GM18861 (cell line): ENCODE data around the gene NUP43.
A peak's percentile ranks its signal among the peaks of the same experiment; 100 is the strongest.
"Not testable (repeated sequence)": the region's sequence is repeated elsewhere in the genome, so short reads cannot be mapped to it uniquely, and the experiment has no call there.

Source experiments
- ATAC-seq: cut with Tn5 transposase; IDR thresholded peaks from one replicate; pipeline ENCODE4 v1.9.1; 2021; ENCODE audit not compliant: unreplicated experiment

NUP43 gene

GRCh38 chr6:149694921-149695320, 51.4 kb downstream of the NUP43 start:
- no peak for ATAC-seq

- no peak for ATAC-seq
These were observed 55.1 kb downstream of the NUP43 start for GRCh38 chr6:149691201-149691600.

- no peak for ATAC-seq
These were observed 60.1 kb downstream of the NUP43 start for GRCh38 chr6:149686230-149686629.

- ATAC-seq, result no peak
These were observed 63.0 kb downstream of the NUP43 start for GRCh38 chr6:149683256-149683859.

- not testable (repeated sequence) for ATAC-seq
These were observed 64.5 kb downstream of the NUP43 start for GRCh38 chr6:149681845-149682244.

- ATAC-seq, result no peak
These were observed 65.1 kb downstream of the NUP43 start for GRCh38 chr6:149681209-149681608.

- ATAC-seq, result peak; percentile 59
These were observed 65.8 kb downstream of the NUP43 start for GRCh38 chr6:149680503-149680902.
